ENCODE data around the gene LGALS12.
"Not testable (repeated sequence)": the region's sequence is repeated elsewhere in the genome, so short reads cannot be mapped to it uniquely, and the experiment has no call there.

LGALS12 gene

DNA sequence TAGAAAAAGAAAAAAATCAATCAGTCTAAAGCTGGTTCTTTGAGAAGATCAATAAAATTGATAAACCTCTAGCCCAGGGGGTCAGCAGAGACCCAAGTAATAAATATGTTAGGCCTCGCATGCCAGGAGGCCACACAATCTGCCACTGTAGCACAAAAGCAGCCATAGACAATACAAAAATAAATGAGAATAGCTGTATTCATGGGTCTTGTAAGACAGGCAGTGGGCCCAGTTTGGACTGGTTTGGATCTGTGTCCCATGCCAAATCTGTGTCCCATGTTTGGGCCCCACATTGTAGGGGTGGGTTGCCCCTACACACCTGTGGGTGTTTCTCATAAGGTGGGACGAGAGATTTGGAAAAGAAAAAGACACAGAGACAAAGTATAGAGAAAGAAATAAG, 24.1 kb downstream of the LGALS12 start:
- H3K4me3 ChIP-seq (ENCODE audit: control insufficient read depth, low read depth, low read length) = no peak overlapping the region
- no peak for DNase-seq (ENCODE audit: low read depth)
- no peak for TF ChIP-seq CTCF (conservative IDR thresholded peaks at IDR 0.05; ENCODE audit: control insufficient read depth, insufficient read depth, low read depth, low read length)

DNA sequence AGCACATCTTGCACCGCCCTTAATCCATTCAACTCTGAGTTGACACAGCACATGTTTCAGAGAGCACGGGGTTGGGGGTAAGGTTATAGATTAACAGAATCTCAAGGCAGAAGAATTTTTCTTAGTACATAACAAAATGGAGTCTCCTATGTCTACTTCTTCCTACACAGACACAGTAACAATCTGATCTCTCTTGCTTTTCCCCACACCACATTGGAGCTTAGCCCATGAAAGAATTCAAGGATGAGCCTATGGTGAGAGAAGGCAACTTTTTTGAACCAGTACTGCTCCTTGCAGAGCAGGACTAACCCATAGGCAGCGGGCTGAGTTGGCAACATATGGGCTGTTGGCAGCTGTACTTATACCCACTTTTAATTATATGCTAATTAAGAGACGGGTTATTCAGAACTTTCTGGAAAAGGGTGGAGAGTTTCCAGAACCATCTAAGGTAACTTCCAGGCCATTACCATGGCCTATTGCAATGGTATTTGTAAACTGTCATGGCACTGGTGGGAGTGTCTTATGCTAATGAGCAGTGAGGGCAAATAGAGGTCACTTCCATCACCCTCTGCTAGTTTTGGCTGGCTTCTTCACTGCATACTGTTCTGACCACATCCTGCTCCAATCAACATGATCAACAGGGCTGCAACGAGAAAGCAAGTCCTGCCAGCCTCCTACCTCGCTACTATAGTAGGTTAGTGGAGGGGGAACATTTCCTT, 25.3 kb downstream of the LGALS12 start:
- H3K4me3 ChIP-seq (ENCODE audit: control insufficient read depth, low read depth, low read length) = not testable (repeated sequence)
- DNase-seq (ENCODE audit: low read depth) = peak; percentile 87

DNA sequence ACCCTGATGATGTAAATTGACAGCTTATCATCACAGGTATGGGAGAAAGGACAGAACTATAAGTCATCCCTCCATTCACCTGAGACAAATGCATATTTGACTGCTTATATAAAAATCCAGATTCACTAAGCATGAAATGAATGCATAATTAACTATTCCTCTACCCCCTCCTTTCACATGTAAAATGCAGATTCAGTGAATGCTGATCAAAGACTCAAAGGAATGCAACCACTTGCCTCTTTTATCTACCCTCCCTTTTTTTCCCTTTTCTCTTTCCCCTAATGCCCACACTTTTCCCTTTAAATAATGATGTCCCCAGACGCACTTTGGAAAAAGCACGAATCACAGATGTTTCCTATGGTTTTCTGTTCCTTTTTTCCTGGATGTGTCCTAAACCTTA, 26.2 kb downstream of the LGALS12 start:
- no peak overlapping the region for H3K4me3 ChIP-seq (ENCODE audit: control insufficient read depth, low read depth, low read length)
- DNase-seq (ENCODE audit: low read depth) = no peak
- TF ChIP-seq CTCF (conservative IDR thresholded peaks at IDR 0.05; ENCODE audit: control insufficient read depth, insufficient read depth, low read depth, low read length) = no peak

- H3K4me3 ChIP-seq (ENCODE audit: control insufficient read depth, low read depth, low read length) = no peak overlapping the region
- no peak for TF ChIP-seq CTCF (conservative IDR thresholded peaks at IDR 0.05; ENCODE audit: control insufficient read depth, insufficient read depth, low read depth, low read length)
- no peak for DNase-seq (ENCODE audit: low read depth)
These were observed 27.1 kb downstream of the LGALS12 start for GRCh38 chr11:63532799-63533475.

DNA sequence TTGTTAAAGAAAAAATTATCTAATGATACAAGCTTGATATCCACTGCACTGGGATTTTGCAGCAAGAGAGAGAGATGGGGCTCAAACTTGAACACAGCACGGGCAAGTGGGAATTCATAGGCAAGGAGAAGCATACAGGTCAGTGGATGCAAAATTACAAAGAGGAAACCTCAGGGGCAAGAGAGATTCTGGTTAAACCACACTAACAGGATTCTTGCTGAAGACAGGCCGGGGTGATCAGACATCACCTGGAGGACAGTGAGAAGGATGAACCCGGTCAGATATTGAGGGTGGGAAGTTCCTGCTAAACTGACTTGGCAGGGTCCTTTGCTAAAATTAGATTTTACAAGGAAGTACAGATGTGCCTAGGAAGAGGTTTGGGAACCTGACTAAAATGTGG, 28.2 kb downstream of the LGALS12 start:
- no peak for TF ChIP-seq CTCF (conservative IDR thresholded peaks at IDR 0.05; ENCODE audit: control insufficient read depth, insufficient read depth, low read depth, low read length)
- H3K4me3 ChIP-seq (ENCODE audit: control insufficient read depth, low read depth, low read length) = no peak overlapping the region
- no peak for DNase-seq (ENCODE audit: low read depth)

DNA sequence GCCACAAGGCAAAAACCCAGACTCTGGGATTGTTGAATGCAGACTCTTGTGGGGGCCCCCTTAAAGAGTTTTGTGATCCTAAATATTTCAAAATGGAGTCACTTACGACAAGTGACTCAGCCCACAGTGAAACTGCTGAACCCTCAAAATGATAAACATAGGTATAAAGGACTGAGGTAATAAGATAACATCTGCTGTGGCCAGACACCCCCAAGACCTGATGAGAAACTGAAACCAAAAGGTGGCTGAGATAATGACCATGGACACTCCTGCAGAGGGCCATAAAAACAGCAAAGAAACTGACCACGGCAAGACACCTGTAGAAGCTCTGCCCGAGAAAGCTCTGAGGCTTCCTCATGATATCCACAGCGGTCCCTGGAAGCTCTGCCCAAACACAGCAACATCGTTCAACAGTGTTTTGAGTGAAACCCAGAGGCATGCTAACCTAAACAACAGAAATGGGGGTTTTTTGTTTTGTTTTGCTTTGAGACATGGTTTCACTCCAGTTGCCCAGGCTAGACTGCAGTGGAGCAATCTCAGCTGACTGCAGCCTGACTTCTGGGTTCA, 29.1 kb downstream of the LGALS12 start:
- no peak for TF ChIP-seq CTCF (conservative IDR thresholded peaks at IDR 0.05; ENCODE audit: control insufficient read depth, insufficient read depth, low read depth, low read length)
- DNase-seq (ENCODE audit: low read depth) = no peak
- H3K4me3 ChIP-seq (ENCODE audit: control insufficient read depth, low read depth, low read length) = no peak overlapping the region

DNA sequence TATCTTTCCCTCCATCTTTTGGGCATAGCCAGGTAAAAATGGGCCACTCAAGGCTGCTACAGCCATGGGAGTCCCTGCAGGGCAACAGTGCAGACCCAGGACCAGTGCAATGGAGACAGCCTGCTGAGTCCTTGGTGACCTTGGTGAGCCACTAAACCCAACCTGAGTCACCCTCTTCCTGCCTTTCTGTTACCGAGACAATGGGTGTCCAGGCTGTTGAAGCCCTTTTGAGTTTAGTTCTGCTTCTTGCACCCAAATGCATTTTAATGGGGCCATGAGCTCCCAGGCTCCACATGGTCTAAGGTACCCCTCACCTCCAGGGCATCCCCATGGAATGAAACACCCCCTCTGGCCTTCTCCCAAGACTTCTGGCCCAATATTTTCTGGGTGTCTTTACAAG, 29.9 kb downstream of the LGALS12 start:
- no peak for TF ChIP-seq CTCF (conservative IDR thresholded peaks at IDR 0.05; ENCODE audit: control insufficient read depth, insufficient read depth, low read depth, low read length)
- no peak overlapping the region for H3K4me3 ChIP-seq (ENCODE audit: control insufficient read depth, low read depth, low read length)
- no peak for DNase-seq (ENCODE audit: low read depth)

All from fibroblast of mammary gland (primary cell).